Sciatic nerve (tissue), 2 donors: ENCODE results near the gene CERS2. TPM values are rescaled to one million over a fixed set of nuclear protein-coding genes. Genes with fewer than 3 reads are reported as not detected.

Source experiments
- ATAC-seq: fragments of 200-7000 bp; cut with Tn5 transposase; one replicate; pipeline ENCODE4 v1.9.1; 2020; ENCODE audit warnings: mild to moderate bottlenecking, moderate library complexity
- DNase-seq: peaks from one replicate; pipeline ENCODE4 v3.0.0-alpha.2; 2020; ENCODE audit warnings: low spot score
- intact Hi-C: fragments of 100-400 bp; cut with DNase I; formaldehyde crosslinking; loops from one replicate; pipeline ENCODE4 v1.14.2; 2022
- total RNA-seq: library from RNA; stranded (reverse); fragmentation: NEBNext Ultra II Directional; extraction: Animal tissue kit (Norgen Biotek cat#: 25700); gene quantifications from one replicate; pipeline ENCODE4 v1.2.1, GENCODE V29; 2021
- donor health status: DM: no; HTN: no; CAD: no.
- donor health status: DM: no; HTN: no; CAD: no.

The CERS2 gene
- total RNA-seq, 1 donor from 2014 or later = 215 TPM

GRCh38 chr1:150926097-150926741 is 48.4 kb downstream of the CERS2 start, which contains the start of gene SETDB1:
SETDB1 (plus strand) TSS chr1:150926363; CDS start chr1:150927715, 1,352 bp downstream.
- ATAC-seq = peak; percentile 99
- DNase-seq = peak; percentile 96
- intact Hi-C loops = no loop called here

GRCh38 chr1:150925080-150925479 is 49.6 kb downstream of the CERS2 start:
- DNase-seq (no peak), ATAC-seq (no peak)
- intact Hi-C loops = no loop called here

- ATAC-seq (no peak), DNase-seq (peak; percentile 80)
- intact Hi-C loops = no loop called here
These were observed 52.1 kb downstream of the CERS2 start for GRCh38 chr1:150922519-150922975.

- ATAC-seq = no peak
These were observed 57.2 kb downstream of the CERS2 start for GRCh38 chr1:150917387-150917786.

More at GRCh38 chr1:150917387-150917786, 57.2 kb downstream of the CERS2 start:
- DNase-seq = no peak
- intact Hi-C loops = no loop called here

Other genes starting within 250 kb of the CERS2 start
- 80.9 TPM for gene CTSS, start 209.1 kb downstream of the CERS2 start, total RNA-seq
- 101 TPM for gene CTSK, start 166.6 kb downstream of the CERS2 start, total RNA-seq
- gene ARNT, start 98.2 kb downstream of the CERS2 start, total RNA-seq = 68.1 TPM
- gene CTXND2, start 87.7 kb downstream of the CERS2 start, total RNA-seq = not detected
- gene SETDB1, start 48.5 kb downstream of the CERS2 start, total RNA-seq = 52.0 TPM
- 5.6 TPM for gene ANXA9, start 7.5 kb upstream of the CERS2 start, total RNA-seq
- 50.5 TPM for gene MINDY1, start 32.1 kb upstream of the CERS2 start, total RNA-seq
- gene PRUNE1, start 33.6 kb upstream of the CERS2 start, total RNA-seq = 22.6 TPM
- gene BNIPL, start 61.8 kb upstream of the CERS2 start, total RNA-seq = 0.22 TPM
- 5.6 TPM for gene C1orf56, start 72.9 kb upstream of the CERS2 start, total RNA-seq
- 106 TPM for gene CDC42SE1, start 84.8 kb upstream of the CERS2 start, total RNA-seq
- 2.5 TPM for gene MLLT11, start 85.6 kb upstream of the CERS2 start, total RNA-seq
- gene GABPB2, start 95.9 kb upstream of the CERS2 start, total RNA-seq = 31.7 TPM
- gene SEMA6C, start 171.8 kb upstream of the CERS2 start, total RNA-seq = 33.5 TPM
- gene TNFAIP8L2, start 181.8 kb upstream of the CERS2 start, total RNA-seq = 3.9 TPM
- gene LYSMD1, start 191.1 kb upstream of the CERS2 start, total RNA-seq = 10.6 TPM
- gene SCNM1, start 191.3 kb upstream of the CERS2 start, total RNA-seq = 25.9 TPM
- gene TMOD4, start 201.1 kb upstream of the CERS2 start, total RNA-seq = 0.76 TPM
- gene VPS72, start 215.4 kb upstream of the CERS2 start, total RNA-seq = 42.6 TPM
- gene PIP5K1A, start 223.7 kb upstream of the CERS2 start, total RNA-seq = 65.0 TPM